Trophoblast cell (in vitro differentiated cells and primary cell): ENCODE data around the gene L3MBTL4.
"Not testable (repeated sequence)": the region's sequence is repeated elsewhere in the genome, so short reads cannot be mapped to it uniquely, and the experiment has no call there.

Source experiments
- DNase-seq, 2 donors: peaks; one replicate each; pipeline ENCODE4 v3.0.0-alpha.2; 2016
- H2AFZ ChIP-seq: 2 replicates; pipeline ENCODE4 v1.6.1; 2013; ENCODE audit warnings: low read length, moderate library complexity, mild to moderate bottlenecking; ENCODE audit not compliant: insufficient read depth, poor library complexity
- H2AK5ac ChIP-seq: 2 replicates; pipeline ENCODE4 v1.6.1; 2013; ENCODE audit warnings: mild to moderate bottlenecking, low read length
- H2BK120ac ChIP-seq: 2 replicates; pipeline ENCODE4 v1.6.1; 2013; ENCODE audit warnings: low read length, mild to moderate bottlenecking, moderate library complexity; ENCODE audit not compliant: insufficient read depth, poor library complexity
- H2BK12ac ChIP-seq: 2 replicates; pipeline ENCODE4 v1.6.1; 2013; ENCODE audit warnings: mild to moderate bottlenecking, low read length, moderate library complexity
- H2BK5ac ChIP-seq: 2 replicates; pipeline ENCODE4 v1.6.1; 2013; ENCODE audit warnings: low read length, low read depth, moderate library complexity, mild to moderate bottlenecking; ENCODE audit not compliant: poor library complexity
- H3K14ac ChIP-seq: 2 replicates; pipeline ENCODE4 v1.6.1; 2013; ENCODE audit warnings: mild to moderate bottlenecking, low read length
- H3K18ac ChIP-seq: 2 replicates; pipeline ENCODE4 v1.6.1; 2013; ENCODE audit warnings: mild to moderate bottlenecking, low read length
- H3K23ac ChIP-seq: 2 replicates; pipeline ENCODE4 v1.6.1; 2013; ENCODE audit warnings: low read length
- H3K27ac ChIP-seq: 2 replicates; pipeline ENCODE4 v1.5.1; 2013; ENCODE audit warnings: low read depth, mild to moderate bottlenecking, inconsistent platforms, low read length, moderate library complexity
- H3K27me3 ChIP-seq: 2 replicates; pipeline ENCODE4 v1.6.1; 2013; ENCODE audit warnings: inconsistent platforms, mild to moderate bottlenecking, low read length, moderate library complexity; ENCODE audit not compliant: insufficient read depth
- H3K36me3 ChIP-seq, 2 experiments: 1 replicate in 1 of 2; 2 replicates in 1 of 2; pipeline ENCODE4 v1.6.1; 2013; ENCODE audit warnings: low read length in 2 of 2, mild to moderate bottlenecking in 2 of 2, moderate library complexity in 1 of 2; ENCODE audit not compliant: insufficient read depth in 2 of 2, control insufficient read depth in 1 of 2
- H3K4ac ChIP-seq: 2 replicates; pipeline ENCODE4 v1.6.1; 2013; ENCODE audit warnings: low read depth, mild to moderate bottlenecking, low read length, moderate library complexity
- H3K4me1 ChIP-seq, 2 experiments: 1 replicate in 1 of 2; 2 replicates in 1 of 2; pipeline ENCODE4 v1.6.1; 2013; ENCODE audit warnings: low read length in 2 of 2, mild to moderate bottlenecking in 2 of 2, moderate library complexity in 1 of 2; ENCODE audit not compliant: insufficient read depth in 2 of 2, control insufficient read depth in 1 of 2
- H3K4me2 ChIP-seq: 2 replicates; pipeline ENCODE4 v1.6.1; 2013; ENCODE audit warnings: inconsistent platforms, mild to moderate bottlenecking, low read length, moderate library complexity
- H3K4me3 ChIP-seq: 2 replicates; pipeline ENCODE4 v1.5.1; 2013; ENCODE audit warnings: mild to moderate bottlenecking, low read depth, low read length, inconsistent platforms
- H3K79me1 ChIP-seq: one replicate; pipeline ENCODE4 v1.6.1; 2013; ENCODE audit warnings: low read length
- H3K79me2 ChIP-seq: 2 replicates; pipeline ENCODE4 v1.6.1; 2013; ENCODE audit warnings: low read length, mild to moderate bottlenecking; ENCODE audit not compliant: control insufficient read depth, insufficient read depth, poor library complexity
- H3K9ac ChIP-seq: 2 replicates; pipeline ENCODE4 v1.6.1; 2013; ENCODE audit warnings: mild to moderate bottlenecking, low read length
- H3K9me3 ChIP-seq: 2 replicates; pipeline ENCODE4 v1.6.1; 2013; ENCODE audit warnings: low read depth, mild to moderate bottlenecking, control low read depth, inconsistent platforms, low read length; ENCODE audit not compliant: insufficient read depth
- H4K12ac ChIP-seq: 2 replicates; pipeline ENCODE4 v1.6.1; 2013; ENCODE audit warnings: low read depth, mild to moderate bottlenecking, low read length, moderate library complexity
- H4K8ac ChIP-seq: 2 replicates; pipeline ENCODE4 v1.6.1; 2013; ENCODE audit warnings: low read depth, mild to moderate bottlenecking, low read length, moderate library complexity
- H4K91ac ChIP-seq: one replicate; pipeline ENCODE4 v1.6.1; 2013; ENCODE audit warnings: low read depth, mild to moderate bottlenecking, low read length, moderate library complexity
- WGBS: extraction: QIAGEN DNeasy Blood & Tissue Kit; methylation state at CpG from one replicate; pipeline ENCODE4 v1.1.7; 2013; ENCODE audit warnings: missing lambda C conversion rate; ENCODE audit not compliant: insufficient read length, insufficient coverage; ENCODE audit errors: extremely low coverage; 5-methylcytosine and 5-hydroxymethylcytosine counted together

The L3MBTL4 gene

GRCh38 chr18:6411382-6411781, 3.3 kb downstream of the L3MBTL4 start:
- H2AK5ac ChIP-seq: no peak overlapping the region

GRCh38 chr18:6409933-6410332, 4.8 kb downstream of the L3MBTL4 start:
- WGBS: no CpG with 5 or more reads among the region's 7 CpGs
- H3K36me3 ChIP-seq: no peaks in the 10 kb centered on the region
- no peaks in the 10 kb centered on the region for H3K79me1 ChIP-seq
- H4K91ac ChIP-seq: no peak overlapping the region
- peaks cover 3% of the 10 kb centered on the region for H3K79me2 ChIP-seq
- no peak overlapping the region for H4K8ac ChIP-seq
- H3K4me1 ChIP-seq: peaks cover 10% of the 10 kb centered on the region in 2 experiments
- no peak overlapping the region for H2AFZ ChIP-seq
- no peak overlapping the region for H3K4me2 ChIP-seq
- H2AK5ac ChIP-seq: no peak overlapping the region
- peaks cover 17% of the 10 kb centered on the region for H3K27me3 ChIP-seq
- H3K18ac ChIP-seq: no peak overlapping the region
- H3K9ac ChIP-seq: no peak overlapping the region
- no peak overlapping the region for H4K12ac ChIP-seq
- H3K23ac ChIP-seq: no peak overlapping the region
- no peak overlapping the region for H3K4ac ChIP-seq
- H3K9me3 ChIP-seq: peaks cover 2% of the 10 kb centered on the region
- H2BK120ac ChIP-seq: no peak overlapping the region
- no peak overlapping the region for H3K14ac ChIP-seq
- H3K4me3 ChIP-seq: no peak overlapping the region
- no peak overlapping the region for H3K27ac ChIP-seq
- no peak overlapping the region for H2BK5ac ChIP-seq
- DNase-seq: no peak
- no peak overlapping the region for H2BK12ac ChIP-seq

More at GRCh38 chr18:6411382-6411781, 3.3 kb downstream of the L3MBTL4 start:
- Histone ChIP-seq H3K79me2 (peaks cover 3% of the 10 kb centered on the region), H3K27me3 (peaks cover 20% of the 10 kb centered on the region), H3K18ac (no peak overlapping the region), H2BK5ac (no peak overlapping the region), H2BK120ac (no peak overlapping the region), H3K79me1 (no peaks in the 10 kb centered on the region), H3K4me2 (no peak overlapping the region), H3K9me3 (peaks cover 3% of the 10 kb centered on the region), H2BK12ac (no peak overlapping the region), H3K36me3 (no peaks in the 10 kb centered on the region), H4K12ac (no peak overlapping the region), H3K4me1 (peaks cover 11 to 12% of the 10 kb centered on the region in 2 experiments), H2AFZ (no peak overlapping the region), H3K27ac (no peak overlapping the region), H3K14ac (no peak overlapping the region), H3K4ac (no peak overlapping the region), H3K4me3 (no peak overlapping the region), H4K91ac (no peak overlapping the region), H3K23ac (no peak overlapping the region), H4K8ac (no peak overlapping the region), H3K9ac (no peak overlapping the region)
- DNase-seq: no peak
- no CpG with 5 or more reads among the region's 5 CpGs for WGBS

DNA sequence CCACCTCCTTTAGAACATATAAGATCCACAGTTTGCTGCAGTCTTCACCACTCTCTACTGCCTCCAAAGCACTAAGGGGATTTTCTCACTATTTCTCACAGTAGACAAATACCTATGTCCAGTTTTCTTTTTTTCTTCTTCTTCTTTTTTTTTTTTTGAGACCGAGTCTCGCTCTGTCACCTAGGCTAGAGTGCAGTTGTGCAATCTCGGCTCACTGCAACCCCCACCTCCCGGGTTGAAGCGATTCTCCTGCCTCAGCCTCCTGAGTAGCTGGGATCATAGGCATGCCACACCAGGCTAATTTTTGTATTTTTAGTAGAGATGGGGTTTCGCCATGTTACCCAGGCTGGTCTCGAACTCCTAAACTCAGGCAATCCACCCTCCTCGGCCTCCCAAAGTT, 6.2 kb downstream of the L3MBTL4 start:
- not testable (repeated sequence) for H3K4ac ChIP-seq, H3K79me2 ChIP-seq, H2AFZ ChIP-seq, H3K27ac ChIP-seq, H4K12ac ChIP-seq, H3K9me3 ChIP-seq, H2BK12ac ChIP-seq, H3K18ac ChIP-seq, H3K36me3 ChIP-seq, H4K91ac ChIP-seq, DNase-seq, H3K4me2 ChIP-seq, H3K4me3 ChIP-seq, H3K9ac ChIP-seq, H4K8ac ChIP-seq, H2BK5ac ChIP-seq, H3K23ac ChIP-seq, H3K4me1 ChIP-seq, H3K14ac ChIP-seq, H2AK5ac ChIP-seq, H3K27me3 ChIP-seq, H3K79me1 ChIP-seq, H2BK120ac ChIP-seq
- no CpG with 5 or more reads among the region's 8 CpGs for WGBS

GRCh38 chr18:6406910-6407470, 7.7 kb downstream of the L3MBTL4 start:
- WGBS: no CpG with 5 or more reads among the region's 8 CpGs

More at GRCh38 chr18:6406910-6407470, 7.7 kb downstream of the L3MBTL4 start:
- Histone ChIP-seq H3K79me1 (no peaks in the 10 kb centered on the region), H3K9ac (no peak overlapping the region), H2BK120ac (no peak overlapping the region), H3K18ac (no peak overlapping the region), H3K4me3 (no peak overlapping the region), H4K91ac (no peak overlapping the region), H3K23ac (no peak overlapping the region), H4K12ac (no peak overlapping the region), H3K27ac (no peak overlapping the region), H3K4me2 (no peak overlapping the region), H2AFZ (no peak overlapping the region), H3K27me3 (no peaks in the 10 kb centered on the region), H2BK5ac (no peak overlapping the region), H3K36me3 (no peaks in the 10 kb centered on the region), H3K4ac (no peak overlapping the region), H3K4me1 (peaks cover 2 to 3% of the 10 kb centered on the region in 2 experiments), H2AK5ac (no peak overlapping the region), H4K8ac (no peak overlapping the region), H3K79me2 (no peaks in the 10 kb centered on the region), H3K9me3 (no peaks in the 10 kb centered on the region), H2BK12ac (no peak overlapping the region), H3K14ac (no peak overlapping the region)
- no peak for DNase-seq
